Small intestine (tissue), 7 donors: ENCODE data around the gene MYLIP. TPM values are rescaled to one million over a fixed set of nuclear protein-coding genes. Genes with fewer than 3 reads are reported as not detected.

ENCODE experiments used
- DNase-seq, 2 donors: peaks; one replicate each; pipeline versions ENCODE4 v3.0.0 to v3.0.0-alpha.2; 2013
- FAIRE-seq: peaks from 2 replicates; lab custom pipeline; 2012; peaks lifted over from hg19 to GRCh38; lab: Jason Lieb, UNC
- H3K27ac ChIP-seq, 3 donors: one replicate each; pipeline ENCODE4 v1.5.1; 2013; ENCODE audit warnings: low read length in 2 of 3, mild to moderate bottlenecking in 2 of 3, control low read depth in 1 of 3, inconsistent platforms in 1 of 3, low read depth in 1 of 3, moderate library complexity in 1 of 3
- H3K27me3 ChIP-seq, 3 donors: one replicate each; pipeline ENCODE4 v1.6.1; 2013; ENCODE audit warnings: low read length in 3 of 3, inconsistent platforms in 1 of 3; ENCODE audit not compliant: control insufficient read depth in 3 of 3, insufficient read depth in 3 of 3
- H3K36me3 ChIP-seq, 3 donors: one replicate each; pipeline ENCODE4 v1.6.1; 2013; ENCODE audit warnings: low read length in 3 of 3, inconsistent platforms in 1 of 3, low read depth in 1 of 3, mild to moderate bottlenecking in 1 of 3, moderate library complexity in 1 of 3; ENCODE audit not compliant: control insufficient read depth in 3 of 3, insufficient read depth in 2 of 3
- H3K4me1 ChIP-seq, 3 donors: one replicate each; pipeline ENCODE4 v1.6.1; 2013; ENCODE audit warnings: low read length in 2 of 3, inconsistent platforms in 1 of 3, low read depth in 1 of 3, mild to moderate bottlenecking in 1 of 3, moderate library complexity in 1 of 3; ENCODE audit not compliant: control insufficient read depth in 3 of 3, insufficient read depth in 2 of 3
- H3K4me3 ChIP-seq, 3 donors: one replicate each; pipeline ENCODE4 v1.5.1; 2013; ENCODE audit warnings: low read length in 3 of 3, control low read depth in 1 of 3, inconsistent platforms in 1 of 3, low read depth in 1 of 3, mild to moderate bottlenecking in 1 of 3, moderate library complexity in 1 of 3
- H3K9me3 ChIP-seq, 2 donors: one replicate each; pipeline ENCODE4 v1.6.1; 2013; ENCODE audit warnings: low read depth in 1 of 2, low read length in 1 of 2; ENCODE audit not compliant: control insufficient read depth in 2 of 2, insufficient read depth in 1 of 2
- WGBS, 3 donors: extraction: QIAGEN DNeasy Blood & Tissue Kit; methylation state at CpG; one replicate each; pipeline ENCODE4 v1.1.7; 2013; 5-methylcytosine and 5-hydroxymethylcytosine counted together
- polyA plus RNA-seq, 4 donors: library from polyadenylated mRNA; stranded (reverse) in 3 of 4; unstranded in 1 of 4; fragments of 200-250 nt in 3 of 4; fragments of 120-200 nt in 1 of 4; gene quantifications; one replicate each; pipeline versions ENCODE4 v1.2.1 to v1.2.3, GENCODE V29; 2013
- donor health status: healthy with polysubstance abuse.
- donor health status: control.
- donor health status: control.
- donor health status: Bipolar disorder and iron deficiency.
- donor health status: healthy.

MYLIP gene
- polyA plus RNA-seq, 4 donors = 10.7 to 51.2 (median 19.0) TPM

- DNase-seq (no peak), FAIRE-seq (no peak)
- H3K27me3 ChIP-seq = peaks cover 0 to 3% (median 0%) of the 10 kb centered on the region in 3 donors
- H3K36me3 ChIP-seq = no peaks in the 10 kb centered on the region
- H3K4me1 ChIP-seq = no peaks in the 10 kb centered on the region
- no peaks in the 10 kb centered on the region for H3K9me3 ChIP-seq
- 90 to 93% (median 91%) methylated on average over 3 of the region's 3 CpGs for WGBS, 3 donors
- H3K27ac ChIP-seq = no peak overlapping the region
- H3K4me3 ChIP-seq = no peak overlapping the region
Measured at GRCh38 chr6:16088409-16088808, 40.5 kb upstream of the MYLIP start.

- peaks cover 0 to 3% (median 0%) of the 10 kb centered on the region in 3 donors for H3K27me3 ChIP-seq
- 66 to 78% (median 69%) methylated on average over 6 of the region's 6 CpGs for WGBS, 3 donors
- H3K4me3 ChIP-seq = no peak overlapping the region
- peak in 1 of 2 donors; percentile 28 for DNase-seq
- no peak for FAIRE-seq
- no peak overlapping the region for H3K27ac ChIP-seq
- no peaks in the 10 kb centered on the region for H3K36me3 ChIP-seq
- no peaks in the 10 kb centered on the region for H3K4me1 ChIP-seq
- no peaks in the 10 kb centered on the region for H3K9me3 ChIP-seq
Measured at GRCh38 chr6:16089232-16090062, 39.4 kb upstream of the MYLIP start.

- FAIRE-seq (no peak), DNase-seq (no peak)
- Histone ChIP-seq H3K4me3 (no peak overlapping the region), H3K27ac (no peak overlapping the region), H3K36me3 (no peaks in the 10 kb centered on the region), H3K9me3 (no peaks in the 10 kb centered on the region), H3K4me1 (no peaks in the 10 kb centered on the region), H3K27me3 (peaks cover 0 to 3% (median 0%) of the 10 kb centered on the region in 3 donors)
- 87 to 99% (median 94%) methylated on average over 1 of the region's 1 CpG for WGBS, 3 donors
Measured at GRCh38 chr6:16090452-16090851, 38.4 kb upstream of the MYLIP start.

- DNase-seq (no peak), FAIRE-seq (no peak)
- Histone ChIP-seq H3K4me1 (no peaks in the 10 kb centered on the region), H3K27me3 (peaks cover 0 to 3% (median 0%) of the 10 kb centered on the region in 3 donors), H3K9me3 (no peaks in the 10 kb centered on the region), H3K4me3 (no peak overlapping the region), H3K36me3 (no peaks in the 10 kb centered on the region), H3K27ac (no peak overlapping the region)
- 77 to 90% (median 89%) methylated on average over 1 of the region's 1 CpG for WGBS, 3 donors
Measured at GRCh38 chr6:16090920-16091319, 38.0 kb upstream of the MYLIP start.

- no peak for DNase-seq
- Histone ChIP-seq H3K27ac (no peak overlapping the region), H3K9me3 (no peaks in the 10 kb centered on the region), H3K4me1 (no peaks in the 10 kb centered on the region), H3K36me3 (no peaks in the 10 kb centered on the region), H3K4me3 (no peak overlapping the region), H3K27me3 (peaks cover 0 to under 1% (median 0%) of the 10 kb centered on the region in 3 donors)
- FAIRE-seq = no peak
- 73 to 93% (median 82%) methylated on average over 4 of the region's 4 CpGs for WGBS, 3 donors
Measured at GRCh38 chr6:16092140-16092539, 36.7 kb upstream of the MYLIP start.

- H3K36me3 ChIP-seq = no peaks in the 10 kb centered on the region
- DNase-seq (no peak), FAIRE-seq (no peak)
- H3K4me3 ChIP-seq = no peak overlapping the region
- no peaks in the 10 kb centered on the region for H3K27me3 ChIP-seq
- no peak overlapping the region for H3K27ac ChIP-seq
- H3K4me1 ChIP-seq = no peaks in the 10 kb centered on the region
- no peaks in the 10 kb centered on the region for H3K9me3 ChIP-seq
- WGBS, 3 donors = 71 to 78% (median 73%) methylated on average over 5 of the region's 5 CpGs
Measured at GRCh38 chr6:16092990-16093389, 35.9 kb upstream of the MYLIP start.

- no peak overlapping the region for H3K27ac ChIP-seq
- no peak overlapping the region for H3K4me3 ChIP-seq
- DNase-seq (no peak), FAIRE-seq (no peak)
- no peaks in the 10 kb centered on the region for H3K27me3 ChIP-seq
- no peaks in the 10 kb centered on the region for H3K36me3 ChIP-seq
- peaks cover 0 to 4% (median 0%) of the 10 kb centered on the region in 3 donors for H3K4me1 ChIP-seq
- peaks cover 0 to 2% of the 10 kb centered on the region in 2 donors for H3K9me3 ChIP-seq
- WGBS, 3 donors = 73 to 81% (median 80%) methylated on average over 6 of the region's 6 CpGs
Measured at GRCh38 chr6:16095180-16095579, 33.7 kb upstream of the MYLIP start.

GRCh38 chr6:16097382-16098171, 31.3 kb upstream of the MYLIP start:
- Histone ChIP-seq H3K4me1 (peaks cover 0 to 6% (median 2%) of the 10 kb centered on the region in 3 donors), H3K4me3 (no peak overlapping the region), H3K27ac (no peak overlapping the region), H3K27me3 (no peaks in the 10 kb centered on the region), H3K9me3 (peaks cover 0 to 7% of the 10 kb centered on the region in 2 donors), H3K36me3 (no peaks in the 10 kb centered on the region)
- FAIRE-seq (no peak), DNase-seq (no peak)
- 79 to 86% (median 82%) methylated on average over 6 of the region's 6 CpGs for WGBS, 3 donors
